Neural cell (in vitro differentiated cells): ENCODE data around the gene C5. TPM values are rescaled to one million over a fixed set of nuclear protein-coding genes. Genes with fewer than 3 reads are reported as not detected.

Source experiments
- H2AFZ ChIP-seq: fragments of 200-600, 300-800 bp; sonication (generic), shearing (Covaris generic); 2 replicates; pipeline ENCODE4 v1.6.0; 2014; ENCODE audit warnings: low read depth, mild to moderate bottlenecking, antibody characterized with exemption, low read length, moderate library complexity
- H3F3A ChIP-seq: fragments of 200-600 bp; shearing (Covaris generic); 2 replicates; pipeline ENCODE4 v1.6.1; 2016; ENCODE audit warnings: mild to moderate bottlenecking, moderate library complexity, mixed read lengths, antibody characterized with exemption, low read length; ENCODE audit not compliant: insufficient read depth, poor library complexity, severe bottlenecking
- H3K27ac ChIP-seq: fragments of 200-600, 300-800 bp; sonication (generic), shearing (Covaris generic); 2 replicates; pipeline ENCODE4 v1.5.1; 2014; ENCODE audit warnings: mild to moderate bottlenecking, low read length, moderate library complexity
- H3K27me3 ChIP-seq: fragments of 300-800, 200-600 bp; sonication (generic), shearing (Covaris generic); 2 replicates; pipeline ENCODE4 v1.6.0; 2014; ENCODE audit warnings: mild to moderate bottlenecking, low read depth, low read length, moderate library complexity; ENCODE audit not compliant: insufficient read depth
- H3K36me3 ChIP-seq: fragments of 300-800, 200-600 bp; sonication (generic), shearing (Covaris generic); 2 replicates; pipeline ENCODE4 v1.5.1; 2014; ENCODE audit warnings: mild to moderate bottlenecking, antibody characterized with exemption, low read length, moderate library complexity; ENCODE audit not compliant: insufficient read depth
- H3K4me2 ChIP-seq: fragments of 300-800, 200-600 bp; sonication (generic), shearing (Covaris generic); 2 replicates; pipeline ENCODE4 v1.6.0; 2014; ENCODE audit warnings: mild to moderate bottlenecking, low read length
- H3K4me3 ChIP-seq: fragments of 300-800, 200-600 bp; sonication (generic), shearing (Covaris generic); 2 replicates; pipeline ENCODE4 v1.5.1; 2014; ENCODE audit warnings: mild to moderate bottlenecking, low read length, moderate library complexity
- H3K79me2 ChIP-seq: fragments of 200-600 bp; shearing (Covaris generic); replicated peaks from 2 replicates; pipeline ENCODE4 v1.6.0; 2014; ENCODE audit warnings: mild to moderate bottlenecking, low read length, moderate library complexity; ENCODE audit not compliant: insufficient read depth
- H3K9ac ChIP-seq: fragments of 300-800, 200-600 bp; sonication (generic), shearing (Covaris generic); 2 replicates; pipeline ENCODE4 v1.6.1; 2016; ENCODE audit warnings: mild to moderate bottlenecking, low read length, mixed read lengths
- H3K9me2 ChIP-seq: fragments of 200-600 bp; shearing (Covaris generic); 2 replicates; pipeline ENCODE4 v1.6.1; 2016; ENCODE audit warnings: mild to moderate bottlenecking, low read length, mixed read lengths; ENCODE audit not compliant: insufficient read depth
- H3K9me3 ChIP-seq: fragments of 200-600, 300-800 bp; sonication (generic), shearing (Covaris generic); 2 replicates; pipeline ENCODE4 v1.6.1; 2016; ENCODE audit warnings: mild to moderate bottlenecking, mixed run types, low read length, moderate library complexity, mixed read lengths
- H4K20me1 ChIP-seq: fragments of 200-600 bp; shearing (Covaris generic); 2 replicates; pipeline ENCODE4 v1.6.1; 2016; ENCODE audit warnings: mild to moderate bottlenecking, mixed run types; ENCODE audit not compliant: insufficient read depth
- EP300 ChIP-seq: fragments of 450-650 bp; conservative IDR thresholded peaks from 2 replicates; pipeline ENCODE4 v1.6.1; 2014; ENCODE audit warnings: antibody characterized with exemption, mild to moderate bottlenecking, moderate library complexity; ENCODE audit not compliant: poor library complexity, severe bottlenecking
- EZH2 ChIP-seq: fragments of 200-600, 300-800 bp; shearing (Covaris generic), sonication (generic); IDR thresholded peaks from 2 replicates; pipeline ENCODE4 v1.6.1; 2014; ENCODE audit warnings: antibody characterized with exemption, low read length, borderline replicate concordance, mild to moderate bottlenecking; ENCODE audit not compliant: insufficient read depth, poor library complexity, severe bottlenecking
- MXI1 ChIP-seq: fragments of 450-650 bp; conservative IDR thresholded peaks from 2 replicates; pipeline ENCODE4 v1.6.1; 2014; ENCODE audit warnings: antibody characterized with exemption, mild to moderate bottlenecking; ENCODE audit not compliant: poor library complexity, severe bottlenecking
- POLR2AphosphoS5 ChIP-seq: IDR thresholded peaks from 2 replicates; pipeline ENCODE4 v1.6.1; 2012
- RAD21 ChIP-seq: fragments of 450-650 bp; conservative IDR thresholded peaks from 2 replicates; pipeline ENCODE4 v1.6.1; 2014; ENCODE audit warnings: antibody characterized with exemption, mild to moderate bottlenecking, moderate library complexity
- SMC3 ChIP-seq: fragments of 450-650 bp; conservative IDR thresholded peaks from 2 replicates; pipeline ENCODE4 v1.6.1; 2014; ENCODE audit warnings: antibody characterized with exemption, mild to moderate bottlenecking, moderate library complexity; ENCODE audit not compliant: poor library complexity
- TAF1 ChIP-seq: IDR thresholded peaks from 2 replicates; pipeline ENCODE4 v1.6.1; 2012; ENCODE audit warnings: low read depth
- polyA plus RNA-seq: library from polyadenylated mRNA; depleted of rRNA; stranded (reverse); fragments of >200 nt; gene quantifications from 2 replicates; pipeline ENCODE4 v1.2.3, GENCODE V29; 2014
- TF ChIP-seq, protein P1 (sequence below): IDR thresholded peaks from 2 replicates; pipeline ENCODE4 v1.6.1; 2012; ENCODE audit warnings: borderline replicate concordance
- TF ChIP-seq, protein P2 (sequence below): fragments of 450-650 bp; IDR thresholded peaks from 2 replicates; pipeline ENCODE4 v1.5.1; 2014; ENCODE audit warnings: antibody characterized with exemption, mild to moderate bottlenecking, moderate library complexity; ENCODE audit not compliant: poor library complexity, severe bottlenecking

Gene C5
- polyA plus RNA-seq, 1 donor from 2014 or later, result 3.8 TPM

DNA sequence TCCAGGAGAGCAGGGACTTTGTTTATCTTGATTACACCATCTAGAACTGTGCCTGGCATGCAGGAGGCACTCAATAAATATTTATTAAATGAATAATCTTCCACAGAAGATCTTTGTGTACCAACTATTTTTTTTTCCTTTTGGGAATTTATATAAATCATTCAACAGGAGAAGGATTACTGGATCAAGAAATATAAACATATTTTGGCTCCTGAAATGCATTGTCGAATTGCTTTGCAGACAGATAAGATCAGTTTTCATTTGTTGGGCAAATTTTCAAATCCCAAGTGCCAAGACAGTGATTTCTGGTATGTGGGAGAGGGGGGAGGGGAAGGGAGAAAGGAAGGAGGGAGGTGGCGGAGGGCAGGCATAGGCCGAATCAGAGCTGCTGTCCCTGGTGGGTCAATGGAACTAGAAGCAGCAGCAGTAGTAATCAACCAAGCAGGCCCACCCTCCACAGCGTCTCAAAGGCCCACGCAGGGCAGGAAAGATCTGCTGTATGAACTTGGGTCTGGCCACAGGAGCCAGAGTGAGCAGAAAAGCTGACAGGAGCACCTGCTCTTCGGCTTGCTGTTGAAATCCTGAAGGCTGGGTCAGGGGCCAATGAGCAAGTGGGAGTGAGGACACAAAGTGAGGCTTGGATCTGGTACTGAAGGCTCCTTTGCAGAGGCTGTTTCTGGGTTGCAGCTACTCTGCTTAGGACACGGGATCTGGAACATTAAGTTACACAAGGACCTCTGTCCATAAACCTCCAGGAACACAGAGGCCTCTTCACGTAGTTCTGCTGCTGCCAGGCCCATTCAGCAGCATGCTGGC, 107.7 kb downstream of the C5 start:
- H3K4me3 ChIP-seq, result no peak overlapping the region
- no peaks in the 10 kb centered on the region for H3K79me2 ChIP-seq
- no peaks in the 10 kb centered on the region for H3K9me2 ChIP-seq
- no peaks in the 10 kb centered on the region for H3K36me3 ChIP-seq
- H4K20me1 ChIP-seq, result no peaks in the 10 kb centered on the region
- no peaks in the 10 kb centered on the region for H3F3A ChIP-seq
- H3K27me3 ChIP-seq, result no peaks in the 10 kb centered on the region
- no peaks in the 10 kb centered on the region for H3K9me3 ChIP-seq
- H3K27ac ChIP-seq, result no peak overlapping the region
- H3K9ac ChIP-seq, result no peak overlapping the region
- H2AFZ ChIP-seq, result no peak overlapping the region
- TF ChIP-seq SMC3 (no peak), RAD21 (no peak), MXI1 (no peak), POLR2AphosphoS5 (no peak), EZH2 (no peak), EP300 (no peak), TAF1 (no peak)
- TF ChIP-seq, protein P1, sequence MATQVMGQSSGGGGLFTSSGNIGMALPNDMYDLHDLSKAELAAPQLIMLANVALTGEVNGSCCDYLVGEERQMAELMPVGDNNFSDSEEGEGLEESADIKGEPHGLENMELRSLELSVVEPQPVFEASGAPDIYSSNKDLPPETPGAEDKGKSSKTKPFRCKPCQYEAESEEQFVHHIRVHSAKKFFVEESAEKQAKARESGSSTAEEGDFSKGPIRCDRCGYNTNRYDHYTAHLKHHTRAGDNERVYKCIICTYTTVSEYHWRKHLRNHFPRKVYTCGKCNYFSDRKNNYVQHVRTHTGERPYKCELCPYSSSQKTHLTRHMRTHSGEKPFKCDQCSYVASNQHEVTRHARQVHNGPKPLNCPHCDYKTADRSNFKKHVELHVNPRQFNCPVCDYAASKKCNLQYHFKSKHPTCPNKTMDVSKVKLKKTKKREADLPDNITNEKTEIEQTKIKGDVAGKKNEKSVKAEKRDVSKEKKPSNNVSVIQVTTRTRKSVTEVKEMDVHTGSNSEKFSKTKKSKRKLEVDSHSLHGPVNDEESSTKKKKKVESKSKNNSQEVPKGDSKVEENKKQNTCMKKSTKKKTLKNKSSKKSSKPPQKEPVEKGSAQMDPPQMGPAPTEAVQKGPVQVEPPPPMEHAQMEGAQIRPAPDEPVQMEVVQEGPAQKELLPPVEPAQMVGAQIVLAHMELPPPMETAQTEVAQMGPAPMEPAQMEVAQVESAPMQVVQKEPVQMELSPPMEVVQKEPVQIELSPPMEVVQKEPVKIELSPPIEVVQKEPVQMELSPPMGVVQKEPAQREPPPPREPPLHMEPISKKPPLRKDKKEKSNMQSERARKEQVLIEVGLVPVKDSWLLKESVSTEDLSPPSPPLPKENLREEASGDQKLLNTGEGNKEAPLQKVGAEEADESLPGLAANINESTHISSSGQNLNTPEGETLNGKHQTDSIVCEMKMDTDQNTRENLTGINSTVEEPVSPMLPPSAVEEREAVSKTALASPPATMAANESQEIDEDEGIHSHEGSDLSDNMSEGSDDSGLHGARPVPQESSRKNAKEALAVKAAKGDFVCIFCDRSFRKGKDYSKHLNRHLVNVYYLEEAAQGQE, result no peak
- TF ChIP-seq, protein P2, sequence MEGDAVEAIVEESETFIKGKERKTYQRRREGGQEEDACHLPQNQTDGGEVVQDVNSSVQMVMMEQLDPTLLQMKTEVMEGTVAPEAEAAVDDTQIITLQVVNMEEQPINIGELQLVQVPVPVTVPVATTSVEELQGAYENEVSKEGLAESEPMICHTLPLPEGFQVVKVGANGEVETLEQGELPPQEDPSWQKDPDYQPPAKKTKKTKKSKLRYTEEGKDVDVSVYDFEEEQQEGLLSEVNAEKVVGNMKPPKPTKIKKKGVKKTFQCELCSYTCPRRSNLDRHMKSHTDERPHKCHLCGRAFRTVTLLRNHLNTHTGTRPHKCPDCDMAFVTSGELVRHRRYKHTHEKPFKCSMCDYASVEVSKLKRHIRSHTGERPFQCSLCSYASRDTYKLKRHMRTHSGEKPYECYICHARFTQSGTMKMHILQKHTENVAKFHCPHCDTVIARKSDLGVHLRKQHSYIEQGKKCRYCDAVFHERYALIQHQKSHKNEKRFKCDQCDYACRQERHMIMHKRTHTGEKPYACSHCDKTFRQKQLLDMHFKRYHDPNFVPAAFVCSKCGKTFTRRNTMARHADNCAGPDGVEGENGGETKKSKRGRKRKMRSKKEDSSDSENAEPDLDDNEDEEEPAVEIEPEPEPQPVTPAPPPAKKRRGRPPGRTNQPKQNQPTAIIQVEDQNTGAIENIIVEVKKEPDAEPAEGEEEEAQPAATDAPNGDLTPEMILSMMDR, result no peak
- H3K4me2 ChIP-seq, result no peak overlapping the region

DNA sequence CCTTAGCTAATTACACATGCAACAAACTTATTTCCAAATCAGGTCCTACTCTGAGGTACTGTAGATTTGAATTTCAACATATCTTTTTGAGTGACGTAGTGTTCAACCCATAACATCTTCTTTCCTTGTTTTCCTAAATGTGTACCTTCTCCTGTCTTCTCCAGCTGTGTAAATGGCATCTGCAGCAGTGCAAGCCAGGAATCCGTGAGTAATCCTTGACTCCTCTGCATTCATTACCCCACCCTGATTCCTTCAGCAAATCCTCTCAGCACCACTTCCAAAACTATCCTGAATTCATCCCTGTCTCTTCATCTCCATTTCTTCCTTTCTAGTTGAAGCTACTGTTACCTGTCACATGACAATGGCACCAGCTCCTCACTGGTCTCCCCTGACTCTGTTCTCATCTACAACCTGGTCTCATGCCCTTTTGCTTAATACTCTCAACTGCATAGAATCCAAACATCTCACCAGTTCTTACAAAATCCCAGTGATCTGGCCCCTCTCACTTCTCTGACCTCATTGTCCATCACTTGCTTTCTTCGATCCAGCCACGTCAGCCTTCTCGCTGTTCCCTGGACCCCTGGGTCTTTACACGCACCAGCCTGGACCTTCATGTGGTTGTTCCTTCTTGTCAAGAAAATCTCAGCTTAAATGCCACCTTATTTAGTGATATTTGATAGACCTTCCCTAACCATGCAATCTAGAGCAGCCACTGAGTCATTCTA, 108.9 kb downstream of the C5 start:
- H3K27ac ChIP-seq, result no peak overlapping the region

More for the DNA sequence above, 108.9 kb downstream of the C5 start:
- Histone ChIP-seq H3K27me3 (no peaks in the 10 kb centered on the region), H2AFZ (no peak overlapping the region), H3K9ac (no peak overlapping the region), H3K4me2 (no peak overlapping the region), H3K79me2 (no peaks in the 10 kb centered on the region), H3K9me3 (no peaks in the 10 kb centered on the region), H3K4me3 (no peak overlapping the region), H3K36me3 (no peaks in the 10 kb centered on the region), H3K9me2 (no peaks in the 10 kb centered on the region), H4K20me1 (no peaks in the 10 kb centered on the region), H3F3A (no peaks in the 10 kb centered on the region)
- TF ChIP-seq SMC3 (no peak), EZH2 (no peak), RAD21 (no peak), TAF1 (no peak), EP300 (no peak), MXI1 (no peak), POLR2AphosphoS5 (no peak)
- TF ChIP-seq, protein P2, result no peak
- TF ChIP-seq, protein P1, result no peak
